ENCODE data around the gene ANGPTL8.

Gene ANGPTL8

GRCh38 chr19:11239377-11240000 is at the start of gene ANGPTL8:
ANGPTL8 (plus strand) TSS chr19:11239619; CDS start chr19:11239638, 19 bp downstream.
- no peak for DNase-seq

GRCh38 chr19:11190501-11190900 is 48.9 kb upstream of the ANGPTL8 start:
- DNase-seq, result no peak

GRCh38 chr19:11191273-11191755 is 48.1 kb upstream of the ANGPTL8 start:
- DNase-seq, result peak in 1 of 2 experiments; percentile 34

GRCh38 chr19:11191934-11192333 is 47.5 kb upstream of the ANGPTL8 start:
- DNase-seq, result no peak

- DNase-seq, result no peak
Measured at GRCh38 chr19:11192957-11193939, 46.2 kb upstream of the ANGPTL8 start.

- DNase-seq, result no peak
Measured at GRCh38 chr19:11194173-11194572, 45.2 kb upstream of the ANGPTL8 start.

- DNase-seq, result no peak
Measured at GRCh38 chr19:11194656-11195558, 44.5 kb upstream of the ANGPTL8 start.

- DNase-seq, result no peak
Measured at GRCh38 chr19:11195681-11196080, 43.7 kb upstream of the ANGPTL8 start.

GRCh38 chr19:11196406-11197287 is 42.8 kb upstream of the ANGPTL8 start:
- no peak for DNase-seq

- DNase-seq, result peak; percentile 50 to 87
Measured at GRCh38 chr19:11197291-11198174, 41.9 kb upstream of the ANGPTL8 start, which contains the start of gene KANK2. KANK2 (minus strand) TSS chr19:11197545; CDS start chr19:11194511, 3,034 bp downstream.

- no peak for DNase-seq
Measured at GRCh38 chr19:11198175-11198534, 41.3 kb upstream of the ANGPTL8 start.

GRCh38 chr19:11198769-11199424 is 40.5 kb upstream of the ANGPTL8 start:
- DNase-seq, result no peak

- DNase-seq, result no peak
Measured at GRCh38 chr19:11199517-11199916, 39.9 kb upstream of the ANGPTL8 start.

GRCh38 chr19:11200015-11200574 is 39.3 kb upstream of the ANGPTL8 start:
- no peak for DNase-seq

GRCh38 chr19:11200931-11201330 is 38.5 kb upstream of the ANGPTL8 start:
- DNase-seq, result no peak

GRCh38 chr19:11201791-11202190 is 37.6 kb upstream of the ANGPTL8 start:
- no peak for DNase-seq

GRCh38 chr19:11202488-11203193 is 36.8 kb upstream of the ANGPTL8 start:
- no peak for DNase-seq

- DNase-seq, result peak in 1 of 2 experiments; percentile 53
Measured at GRCh38 chr19:11203194-11204075, 36.0 kb upstream of the ANGPTL8 start.
